ENCODE data around the gene BMP4.

Gene BMP4

GRCh38 chr14:54001189-54001878 lies 44.7 kb upstream of the BMP4 start:
- Histone ChIP-seq H3K27ac (ENCODE audit: low read depth, low read length) (no peak overlapping the region), H3K4me3 (ENCODE audit: low read length) (no peak overlapping the region), H3K27me3 (ENCODE audit: control insufficient read depth, low read length) (no peaks in the 10 kb centered on the region), H3F3A (ENCODE audit: control insufficient read depth, insufficient read depth) (no peaks in the 10 kb centered on the region), H3K36me3 (ENCODE audit: control insufficient read depth, low read length) (no peaks in the 10 kb centered on the region), H3K9me2 (replicated peaks; ENCODE audit: control insufficient read depth, low read length) (no peaks in the 10 kb centered on the region), H3K4me1 (ENCODE audit: control insufficient read depth, low read length) (no peaks in the 10 kb centered on the region), H3K4me2 (ENCODE audit: low read length) (no peak overlapping the region), H3K79me2 (ENCODE audit: control insufficient read depth, low read length) (no peaks in the 10 kb centered on the region), H3K9me3 (ENCODE audit: control insufficient read depth, insufficient read depth, low read length) (no peaks in the 10 kb centered on the region), H4K20me1 (ENCODE audit: control insufficient read depth, insufficient read depth, low read depth, low read length) (no peaks in the 10 kb centered on the region)
- no peak for TF ChIP-seq EZH2phosphoT487 (IDR thresholded peaks at IDR 0.05; ENCODE audit: borderline replicate concordance, low read length)
- peak; percentile 23 for TF ChIP-seq CTCF (IDR thresholded peaks at IDR 0.05; ENCODE audit: low read depth, low read length, poor library complexity, severe bottlenecking)

GRCh38 chr14:54000341-54000811 lies 43.8 kb upstream of the BMP4 start:
- Histone ChIP-seq H3K27me3 (ENCODE audit: control insufficient read depth, low read length) (no peaks in the 10 kb centered on the region), H4K20me1 (ENCODE audit: control insufficient read depth, insufficient read depth, low read depth, low read length) (no peaks in the 10 kb centered on the region), H3K36me3 (ENCODE audit: control insufficient read depth, low read length) (no peaks in the 10 kb centered on the region), H3K9me2 (replicated peaks; ENCODE audit: control insufficient read depth, low read length) (no peaks in the 10 kb centered on the region), H3K9me3 (ENCODE audit: control insufficient read depth, insufficient read depth, low read length) (no peaks in the 10 kb centered on the region), H3K4me2 (ENCODE audit: low read length) (no peak overlapping the region), H3K27ac (ENCODE audit: low read depth, low read length) (no peak overlapping the region), H3F3A (ENCODE audit: control insufficient read depth, insufficient read depth) (no peaks in the 10 kb centered on the region), H3K4me1 (ENCODE audit: control insufficient read depth, low read length) (no peaks in the 10 kb centered on the region), H3K4me3 (ENCODE audit: low read length) (no peak overlapping the region), H3K79me2 (ENCODE audit: control insufficient read depth, low read length) (no peaks in the 10 kb centered on the region)
- TF ChIP-seq CTCF (IDR thresholded peaks at IDR 0.05; ENCODE audit: low read depth, low read length, poor library complexity, severe bottlenecking) (no peak), EZH2phosphoT487 (IDR thresholded peaks at IDR 0.05; ENCODE audit: borderline replicate concordance, low read length) (no peak)

- no peaks in the 10 kb centered on the region for H3K36me3 ChIP-seq (ENCODE audit: control insufficient read depth, low read length)
- no peak overlapping the region for H3K4me2 ChIP-seq (ENCODE audit: low read length)
- no peaks in the 10 kb centered on the region for H4K20me1 ChIP-seq (ENCODE audit: control insufficient read depth, insufficient read depth, low read depth, low read length)
- no peak overlapping the region for H3K27ac ChIP-seq (ENCODE audit: low read depth, low read length)
- no peaks in the 10 kb centered on the region for H3K9me3 ChIP-seq (ENCODE audit: control insufficient read depth, insufficient read depth, low read length)
- H3K4me3 ChIP-seq (ENCODE audit: low read length): no peak overlapping the region
- no peaks in the 10 kb centered on the region for H3K9me2 ChIP-seq (replicated peaks; ENCODE audit: control insufficient read depth, low read length)
- no peaks in the 10 kb centered on the region for H3K4me1 ChIP-seq (ENCODE audit: control insufficient read depth, low read length)
- H3K79me2 ChIP-seq (ENCODE audit: control insufficient read depth, low read length): no peaks in the 10 kb centered on the region
- TF ChIP-seq EZH2phosphoT487 (IDR thresholded peaks at IDR 0.05; ENCODE audit: borderline replicate concordance, low read length) (no peak), CTCF (IDR thresholded peaks at IDR 0.05; ENCODE audit: low read depth, low read length, poor library complexity, severe bottlenecking) (no peak)
- H3F3A ChIP-seq (ENCODE audit: control insufficient read depth, insufficient read depth): no peaks in the 10 kb centered on the region
- no peaks in the 10 kb centered on the region for H3K27me3 ChIP-seq (ENCODE audit: control insufficient read depth, low read length)
Measured at GRCh38 chr14:53999061-53999488, 42.5 kb upstream of the BMP4 start.

All from DOHH2 (cell line).